Measurements from ENCODE around the gene KLF16. TPM values are rescaled to one million over a fixed set of nuclear protein-coding genes. Genes with fewer than 3 reads are reported as not detected.

The KLF16 gene
- total and polyA plus RNA-seq, 10 of the 15 experiments (the other 5 are each of a cell fraction or from before 2014, with no cell fraction given): 0.03 to 41.2 (median 2.6) TPM

DNA sequence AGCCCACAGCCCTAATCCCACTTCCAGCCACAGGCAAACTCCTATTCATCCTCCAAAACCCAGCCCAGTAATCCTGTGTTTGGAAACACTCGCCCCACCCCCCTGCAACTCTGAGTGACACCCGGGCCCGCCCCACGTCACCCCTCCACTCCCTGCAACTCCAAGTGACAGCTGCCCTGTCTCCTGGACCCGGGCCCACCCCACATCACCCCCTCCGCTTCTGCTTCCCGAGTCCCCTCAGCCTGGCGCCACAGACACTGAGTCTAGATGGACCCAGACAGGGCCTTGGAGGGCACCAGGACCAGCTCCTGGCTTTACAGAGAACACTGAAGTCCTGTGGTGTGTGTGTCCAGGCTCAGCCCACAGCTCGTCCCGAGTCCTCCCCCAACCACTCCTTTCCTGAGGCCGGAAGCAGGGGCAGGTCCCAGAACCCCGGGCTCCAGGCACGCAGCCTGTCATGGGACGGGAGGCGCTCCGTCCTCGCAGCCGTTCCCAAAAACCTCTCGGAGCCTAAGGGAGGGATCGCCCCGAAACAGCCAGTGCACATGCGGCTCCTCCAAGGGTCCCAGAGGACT lies 22.8 kb downstream of the KLF16 start (continued):
- TF ChIP-seq, protein P1, sequence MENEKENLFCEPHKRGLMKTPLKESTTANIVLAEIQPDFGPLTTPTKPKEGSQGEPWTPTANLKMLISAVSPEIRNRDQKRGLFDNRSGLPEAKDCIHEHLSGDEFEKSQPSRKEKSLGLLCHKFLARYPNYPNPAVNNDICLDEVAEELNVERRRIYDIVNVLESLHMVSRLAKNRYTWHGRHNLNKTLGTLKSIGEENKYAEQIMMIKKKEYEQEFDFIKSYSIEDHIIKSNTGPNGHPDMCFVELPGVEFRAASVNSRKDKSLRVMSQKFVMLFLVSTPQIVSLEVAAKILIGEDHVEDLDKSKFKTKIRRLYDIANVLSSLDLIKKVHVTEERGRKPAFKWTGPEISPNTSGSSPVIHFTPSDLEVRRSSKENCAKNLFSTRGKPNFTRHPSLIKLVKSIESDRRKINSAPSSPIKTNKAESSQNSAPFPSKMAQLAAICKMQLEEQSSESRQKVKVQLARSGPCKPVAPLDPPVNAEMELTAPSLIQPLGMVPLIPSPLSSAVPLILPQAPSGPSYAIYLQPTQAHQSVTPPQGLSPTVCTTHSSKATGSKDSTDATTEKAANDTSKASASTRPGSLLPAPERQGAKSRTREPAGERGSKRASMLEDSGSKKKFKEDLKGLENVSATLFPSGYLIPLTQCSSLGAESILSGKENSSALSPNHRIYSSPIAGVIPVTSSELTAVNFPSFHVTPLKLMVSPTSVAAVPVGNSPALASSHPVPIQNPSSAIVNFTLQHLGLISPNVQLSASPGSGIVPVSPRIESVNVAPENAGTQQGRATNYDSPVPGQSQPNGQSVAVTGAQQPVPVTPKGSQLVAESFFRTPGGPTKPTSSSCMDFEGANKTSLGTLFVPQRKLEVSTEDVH (IDR thresholded peaks at IDR 0.05; ENCODE audit: low read depth, partially characterized antibody): no peak
- TF ChIP-seq, protein P2, sequence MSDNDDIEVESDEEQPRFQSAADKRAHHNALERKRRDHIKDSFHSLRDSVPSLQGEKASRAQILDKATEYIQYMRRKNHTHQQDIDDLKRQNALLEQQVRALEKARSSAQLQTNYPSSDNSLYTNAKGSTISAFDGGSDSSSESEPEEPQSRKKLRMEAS (IDR thresholded peaks at IDR 0.05; ENCODE audit: low read depth, low read length): no peak
- TF ChIP-seq NFYA (IDR thresholded peaks at IDR 0.05; ENCODE audit: borderline replicate concordance, low read depth, low read length) (no peak), GATAD2B (conservative IDR thresholded peaks at IDR 0.05; ENCODE audit: low read depth) (no peak), PAX5 (IDR thresholded peaks at IDR 0.05; ENCODE audit: borderline replicate concordance, low read depth, low read length) (no peak), HCFC1 (IDR thresholded peaks at IDR 0.05; ENCODE audit: low read length) (no peak), ZNF274 (IDR thresholded peaks at IDR 0.05; ENCODE audit: insufficient read depth, insufficient read length) (no peak)

DNA sequence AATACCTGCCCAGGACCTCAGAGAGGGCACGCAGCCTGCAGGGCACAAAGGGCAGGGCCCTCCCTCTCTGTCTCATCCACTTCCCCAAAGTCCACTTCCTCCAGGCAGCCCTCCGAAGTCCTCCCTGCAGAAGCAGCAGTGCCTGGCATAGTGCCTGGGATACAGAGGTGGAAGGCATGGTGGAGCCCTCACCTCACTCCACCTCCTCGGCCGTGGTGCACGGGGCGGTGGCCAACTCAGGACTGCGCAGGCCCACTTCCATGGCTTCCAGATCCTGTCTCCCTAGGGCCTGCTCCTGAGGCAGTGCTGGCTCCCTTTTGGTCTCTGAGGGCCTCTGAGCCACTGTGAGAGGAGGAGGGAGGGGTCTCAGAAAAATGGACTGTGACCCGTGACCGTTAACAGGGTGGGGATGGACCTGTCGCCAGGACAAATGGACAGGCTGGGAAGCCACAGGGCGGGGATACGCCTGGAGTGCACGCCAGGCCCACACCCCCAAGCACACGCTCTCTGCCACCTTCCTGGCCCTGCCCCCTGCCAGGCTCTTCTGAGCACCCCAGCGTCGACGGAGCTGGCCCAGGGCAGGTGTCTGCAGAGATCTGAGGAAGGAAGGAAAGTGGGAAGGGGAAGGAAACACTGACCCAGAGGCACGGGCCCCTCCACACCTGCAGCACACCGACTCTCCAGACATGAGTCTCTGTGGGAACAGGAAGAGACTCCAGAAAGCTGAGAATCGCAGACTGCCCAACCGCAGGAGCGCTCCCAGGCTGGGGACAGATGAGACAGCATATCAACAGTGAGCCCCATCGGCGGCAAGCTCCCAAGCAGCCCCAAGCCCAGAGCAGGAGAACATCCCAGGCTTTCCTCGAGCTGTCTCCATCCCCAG lies 23.5 kb downstream of the KLF16 start:
- peaks cover 49% of the 10 kb centered on the region for H3K79me2 ChIP-seq (ENCODE audit: control insufficient read depth, insufficient read depth, low read length)
- ChIA-PET POLR2A (no interaction called here), CTCF (interaction anchor here (4.2 kb wide), 1 partner anchor 14 kb away, joined by 27 read pairs; no protein-coding TSS in a partner anchor), RAD21 (ENCODE audit: unreplicated experiment) (no interaction called here), SMC1A (ENCODE audit: uncharacterized antibody, unreplicated experiment) (no interaction called here)
- WGBS (ENCODE audit: insufficient coverage, insufficient replicate concordance, low lambda C conversion rate, missing lambda C conversion rate): 77% methylated on average over 22 of the region's 25 CpGs
- FAIRE-seq (no peak), ATAC-seq (no peak), DNase-seq (ENCODE audit: low read depth, low spot score) (no peak)
- no peak overlapping the region for H3K27ac ChIP-seq (ENCODE audit: control insufficient read depth, insufficient read depth)
- no peak overlapping the region for H2AFZ ChIP-seq (ENCODE audit: control insufficient read depth, low read depth, low read length)
- no peak overlapping the region for H3K4me3 ChIP-seq
- H3K9ac ChIP-seq (ENCODE audit: control insufficient read depth, insufficient read depth, low read length): no peak overlapping the region
- no peaks in the 10 kb centered on the region for H3K9me3 ChIP-seq (replicated peaks; ENCODE audit: control insufficient read depth, insufficient read depth, low read length)
- peaks cover 8% of the 10 kb centered on the region for H4K20me1 ChIP-seq (ENCODE audit: control insufficient read depth, insufficient read depth)
- H3K27me3 ChIP-seq (replicated peaks in 1 of 2; ENCODE audit: control insufficient read depth in 2 of 2, insufficient read depth in 2 of 2, low read length in 1 of 2): no peaks in the 10 kb centered on the region
- peaks cover 0 to 3% of the 10 kb centered on the region in 2 experiments; a peak in 2 of 4 replicates for H3K36me3 ChIP-seq (ENCODE audit: control insufficient read depth in 2 of 2, insufficient read depth in 2 of 2, low read length in 1 of 2)
- BruUV-seq (replicated peaks): no TSS peak
- intact Hi-C loops (cut with micrococcal nuclease; ENCODE audit: unreplicated experiment) (no loop called here), in situ Hi-C loops (cut with MboI) (no loop called here)
- TF ChIP-seq POLR2A (IDR thresholded peaks at IDR 0.05; ENCODE audit: low read depth, low read length) (peak; percentile 55; the same call in 1 of the 2 replicates), JUND (IDR thresholded peaks at IDR 0.05; ENCODE audit: low read depth, low read length) (no peak)
- H3K4me2 ChIP-seq (ENCODE audit: control insufficient read depth, insufficient read depth): no peak overlapping the region
- no peaks in the 10 kb centered on the region for H3K4me1 ChIP-seq (ENCODE audit: control insufficient read depth, insufficient read depth, low read length)
